ENCODE measurements around the gene ZNF273.

ZNF273 gene

GRCh38 chr7:64902806-64903721, at the start of gene ZNF273:
Gene ZNF273 (plus strand): TSS chr7:64903273. CDS start chr7:64903318, 45 bp downstream.
- Histone ChIP-seq H3K9ac (ENCODE audit: low read length) (peak within 1 kb of the TSS; percentile 94), H3K79me2 (ENCODE audit: insufficient read depth, low read length) (peaks cover 45% of the 10 kb centered on the region), H4K20me1 (ENCODE audit: insufficient read depth, low read length) (no peaks in the 10 kb centered on the region), H3K4me1 (ENCODE audit: insufficient read depth, low read length, severe bottlenecking) (peaks cover 43% of the 10 kb centered on the region), H3K9me2 (ENCODE audit: low read depth, low read length) (no peaks in the 10 kb centered on the region), H2AFZ (ENCODE audit: low read length) (peak within 1 kb of the TSS; percentile 97), H3K27me3 (ENCODE audit: insufficient read depth, low read length) (no peaks in the 10 kb centered on the region), H3F3A (ENCODE audit: insufficient read depth, low read length) (no peaks in the 10 kb centered on the region), H3K4me3 (ENCODE audit: low read depth, low read length, poor library complexity, severe bottlenecking) (peak within 1 kb of the TSS; percentile 94), H3K9me3 (ENCODE audit: low read length) (peaks cover under 1% of the 10 kb centered on the region; the same call in 1 of the 2 replicates), H3K4me2 (ENCODE audit: low read length) (peak within 1 kb of the TSS; percentile 95), H3K27ac (ENCODE audit: low read depth, low read length, poor library complexity, severe bottlenecking) (peak within 1 kb of the TSS; percentile 44), H3K36me3 (ENCODE audit: insufficient read depth, low read length) (peaks cover 21% of the 10 kb centered on the region)
- no peak for TF ChIP-seq CTCF (IDR thresholded peaks at IDR 0.05; ENCODE audit: low read length)
- TF ChIP-seq EZH2 (IDR thresholded peaks at IDR 0.05; ENCODE audit: borderline replicate concordance, low read length): no peak

GRCh38 chr7:64853679-64854078, 49.4 kb upstream of the ZNF273 start:
- H3K27me3 ChIP-seq (ENCODE audit: insufficient read depth, low read length): no peaks in the 10 kb centered on the region
- no peak overlapping the region for H2AFZ ChIP-seq (ENCODE audit: low read length)
- H4K20me1 ChIP-seq (ENCODE audit: insufficient read depth, low read length): no peaks in the 10 kb centered on the region
- H3K27ac ChIP-seq (ENCODE audit: low read depth, low read length, poor library complexity, severe bottlenecking): no peak overlapping the region
- no peaks in the 10 kb centered on the region for H3K9me2 ChIP-seq (ENCODE audit: low read depth, low read length)
- TF ChIP-seq CTCF (IDR thresholded peaks at IDR 0.05; ENCODE audit: low read length): no peak
- no peak for TF ChIP-seq EZH2 (IDR thresholded peaks at IDR 0.05; ENCODE audit: borderline replicate concordance, low read length)
- H3K36me3 ChIP-seq (ENCODE audit: insufficient read depth, low read length): no peaks in the 10 kb centered on the region
- H3K4me2 ChIP-seq (ENCODE audit: low read length): no peak overlapping the region
- H3K4me3 ChIP-seq (ENCODE audit: low read depth, low read length, poor library complexity, severe bottlenecking): no peak overlapping the region
- no peaks in the 10 kb centered on the region for H3K4me1 ChIP-seq (ENCODE audit: insufficient read depth, low read length, severe bottlenecking)
- no peak overlapping the region for H3K9ac ChIP-seq (ENCODE audit: low read length)
- H3K9me3 ChIP-seq (ENCODE audit: low read length): no peaks in the 10 kb centered on the region
- H3F3A ChIP-seq (ENCODE audit: insufficient read depth, low read length): no peaks in the 10 kb centered on the region
- H3K79me2 ChIP-seq (ENCODE audit: insufficient read depth, low read length): no peaks in the 10 kb centered on the region

- Histone ChIP-seq H3K27ac (ENCODE audit: low read depth, low read length, poor library complexity, severe bottlenecking) (no peak overlapping the region), H3K4me2 (ENCODE audit: low read length) (no peak overlapping the region), H3K27me3 (ENCODE audit: insufficient read depth, low read length) (no peaks in the 10 kb centered on the region), H4K20me1 (ENCODE audit: insufficient read depth, low read length) (no peaks in the 10 kb centered on the region), H3F3A (ENCODE audit: insufficient read depth, low read length) (no peaks in the 10 kb centered on the region), H3K79me2 (ENCODE audit: insufficient read depth, low read length) (no peaks in the 10 kb centered on the region), H3K4me3 (ENCODE audit: low read depth, low read length, poor library complexity, severe bottlenecking) (no peak overlapping the region), H2AFZ (ENCODE audit: low read length) (no peak overlapping the region), H3K9me3 (ENCODE audit: low read length) (no peaks in the 10 kb centered on the region), H3K9me2 (ENCODE audit: low read depth, low read length) (no peaks in the 10 kb centered on the region), H3K36me3 (ENCODE audit: insufficient read depth, low read length) (no peaks in the 10 kb centered on the region), H3K4me1 (ENCODE audit: insufficient read depth, low read length, severe bottlenecking) (no peaks in the 10 kb centered on the region), H3K9ac (ENCODE audit: low read length) (no peak overlapping the region)
- TF ChIP-seq EZH2 (IDR thresholded peaks at IDR 0.05; ENCODE audit: borderline replicate concordance, low read length): no peak
- no peak for TF ChIP-seq CTCF (IDR thresholded peaks at IDR 0.05; ENCODE audit: low read length)
These were observed 48.1 kb upstream of the ZNF273 start for GRCh38 chr7:64854969-64855368.
